ENCODE measurements around the gene FASN. TPM values are rescaled to one million over a fixed set of nuclear protein-coding genes. Genes with fewer than 3 reads are reported as not detected.

FASN gene
- total and polyA plus RNA-seq, 2 of the 4 experiments (the other 2 are of a cell fraction), result 12.4 to 56.0 TPM

DNA sequence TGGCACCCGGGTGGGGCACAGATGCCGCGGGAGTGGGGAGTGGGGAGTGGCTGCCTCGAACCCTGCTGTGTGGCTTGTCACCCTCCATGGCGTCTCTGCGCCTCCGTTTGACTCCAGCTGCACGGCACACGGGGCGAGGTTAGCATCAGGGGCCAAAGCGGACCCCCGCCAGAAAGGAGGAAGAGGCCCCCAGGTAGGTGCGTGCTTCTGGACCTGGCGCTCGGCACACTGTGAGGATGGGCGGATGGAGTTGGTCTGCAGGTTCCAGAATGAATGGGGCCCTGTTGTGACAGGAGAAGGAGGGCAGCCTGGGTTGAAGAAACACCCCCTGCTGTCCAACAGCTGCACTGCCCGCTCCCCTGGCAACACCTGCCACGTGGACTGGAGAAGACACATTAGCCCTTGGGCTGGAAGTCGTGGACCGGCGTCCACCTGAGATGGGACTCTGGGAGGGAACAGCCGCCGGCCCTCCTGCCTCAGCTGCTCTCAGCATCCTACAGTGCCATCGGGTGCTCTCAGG is 9.4 kb upstream of the FASN start:
- no peak overlapping the region for H3K4ac ChIP-seq (ENCODE audit: low read depth, low read length)
- no peak overlapping the region for H2BK5ac ChIP-seq (ENCODE audit: low read depth, low read length, poor library complexity, severe bottlenecking)
- H3K9me3 ChIP-seq (ENCODE audit: control insufficient read depth, insufficient read depth, low read length), result no peaks in the 10 kb centered on the region
- no peak overlapping the region for H2BK15ac ChIP-seq (ENCODE audit: low read depth, low read length)
- no peak overlapping the region for H3K4me3 ChIP-seq (ENCODE audit: insufficient read depth, low read depth, low read length)
- H3K4me1 ChIP-seq (ENCODE audit: control insufficient read depth, insufficient read depth, low read length), result peaks cover 12% of the 10 kb centered on the region
- no peak overlapping the region for H2AFZ ChIP-seq (replicated peaks; ENCODE audit: low read length, poor library complexity)
- H3K4me2 ChIP-seq (ENCODE audit: low read depth, low read length), result no peak overlapping the region
- peaks cover 5% of the 10 kb centered on the region for H3K36me3 ChIP-seq (ENCODE audit: control insufficient read depth, insufficient read depth, low read length)
- POLR2A ChIA-PET (ENCODE audit: unreplicated experiment), result no interaction called here
- TF ChIP-seq NFE2L2 (IDR thresholded peaks at IDR 0.05; ENCODE audit: low read depth, low read length), result no peak
- no peak for TF ChIP-seq SMC3 (IDR thresholded peaks at IDR 0.05; ENCODE audit: low read depth, low read length)
- TF ChIP-seq, protein P1, sequence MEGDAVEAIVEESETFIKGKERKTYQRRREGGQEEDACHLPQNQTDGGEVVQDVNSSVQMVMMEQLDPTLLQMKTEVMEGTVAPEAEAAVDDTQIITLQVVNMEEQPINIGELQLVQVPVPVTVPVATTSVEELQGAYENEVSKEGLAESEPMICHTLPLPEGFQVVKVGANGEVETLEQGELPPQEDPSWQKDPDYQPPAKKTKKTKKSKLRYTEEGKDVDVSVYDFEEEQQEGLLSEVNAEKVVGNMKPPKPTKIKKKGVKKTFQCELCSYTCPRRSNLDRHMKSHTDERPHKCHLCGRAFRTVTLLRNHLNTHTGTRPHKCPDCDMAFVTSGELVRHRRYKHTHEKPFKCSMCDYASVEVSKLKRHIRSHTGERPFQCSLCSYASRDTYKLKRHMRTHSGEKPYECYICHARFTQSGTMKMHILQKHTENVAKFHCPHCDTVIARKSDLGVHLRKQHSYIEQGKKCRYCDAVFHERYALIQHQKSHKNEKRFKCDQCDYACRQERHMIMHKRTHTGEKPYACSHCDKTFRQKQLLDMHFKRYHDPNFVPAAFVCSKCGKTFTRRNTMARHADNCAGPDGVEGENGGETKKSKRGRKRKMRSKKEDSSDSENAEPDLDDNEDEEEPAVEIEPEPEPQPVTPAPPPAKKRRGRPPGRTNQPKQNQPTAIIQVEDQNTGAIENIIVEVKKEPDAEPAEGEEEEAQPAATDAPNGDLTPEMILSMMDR (conservative IDR thresholded peaks at IDR 0.05; ENCODE audit: low read depth, low read length), result peak; percentile 22; the same call in 1 of the 2 replicates
- BruUV-seq (replicated peaks), result no TSS peak
- intact Hi-C loops (cut with micrococcal nuclease) (no loop called here), in situ Hi-C loops (cut with MboI; ENCODE audit: low sequenced_read_pairs) (no loop called here), dilution Hi-C loops (cut with HindIII; ENCODE audit: low sequenced_read_pairs, unreplicated experiment) (no loop called here)
- H3K79me1 ChIP-seq (ENCODE audit: low read depth in 1 of 2, low read length in 2 of 2), result no peaks in the 10 kb centered on the region
- H3K9ac ChIP-seq (ENCODE audit: low read depth, low read length), result no peak overlapping the region
- no peaks in the 10 kb centered on the region for H4K20me1 ChIP-seq (ENCODE audit: insufficient read depth, low read length)
- no peak for DNase-seq
- no peaks in the 10 kb centered on the region for H3K9me1 ChIP-seq (ENCODE audit: insufficient read depth, low read length)
- no peak overlapping the region for H3K14ac ChIP-seq (replicated peaks; ENCODE audit: low read depth, low read length)
- H3K56ac ChIP-seq (ENCODE audit: extremely low read depth, insufficient read depth, low read length), result no peak overlapping the region
- WGBS, 2 experiments (ENCODE audit: extremely low coverage in 2 of 2, insufficient read length in 1 of 2), result 96% methylated on average over 14 of the region's 24 CpGs; no CpG with 5 or more reads in 1 of the 2 experiments
- no peak overlapping the region for H4K5ac ChIP-seq (ENCODE audit: low read depth, low read length)
- no peak overlapping the region for H3K27ac ChIP-seq (ENCODE audit: insufficient read depth, low read length)
- H4K8ac ChIP-seq (ENCODE audit: low read depth in 2 of 2, low read length in 2 of 2), result no peak overlapping the region
- no peak overlapping the region for H2AK9ac ChIP-seq (replicated peaks; ENCODE audit: low read depth, low read length, poor library complexity)
- H3K18ac ChIP-seq (ENCODE audit: low read depth, low read length), result no peak overlapping the region
- ATAC-seq (ENCODE audit: low read depth), result no peak
- no peak overlapping the region for H2BK20ac ChIP-seq (ENCODE audit: low read depth, low read length)
- H3K27me3 ChIP-seq (ENCODE audit: control insufficient read depth, insufficient read depth, low read length), result no peaks in the 10 kb centered on the region
- no peak overlapping the region for H2AK5ac ChIP-seq (ENCODE audit: low read depth, low read length)
- CTCF ChIA-PET, result no interaction called here
- no peak overlapping the region for H4K91ac ChIP-seq (ENCODE audit: insufficient read depth, low read depth, low read length)
- no peak overlapping the region for H3K23ac ChIP-seq (ENCODE audit: low read depth, low read length)
- no peak overlapping the region for H2BK120ac ChIP-seq (ENCODE audit: low read depth, low read length)
